Panc1 (cell line): ENCODE measurements around the gene MAPK8. TPM values are rescaled to one million over a fixed set of nuclear protein-coding genes. Genes with fewer than 3 reads are reported as not detected.

ENCODE experiments used
- ATAC-seq: fragments of 200-7000 bp; cut with Tn5 transposase; 2 replicates; pipeline ENCODE4 v1.9.1; 2020; ENCODE audit warnings: mild to moderate bottlenecking, moderate library complexity
- BruUV-seq: library from RNA; stranded (reverse); fragments of 400-500 nt; replicated peaks from 2 replicates; lab custom pipeline; 2021; lab: Mats Ljungman, UMichigan
- CTCF ChIA-PET: fragments of 300-600 bp; sonication (Branson Sonifier 250); formaldehyde crosslinking; loops from one replicate; lab custom pipeline; 2022; ENCODE audit warnings: antibody characterized with exemption; lab: Charles Lee
- POLR2A ChIA-PET: fragments of 300-600 bp; sonication (Branson Sonifier 250); formaldehyde crosslinking; loops from one replicate; lab custom pipeline; 2022; ENCODE audit warnings: antibody characterized with exemption; lab: Charles Lee
- DNase-seq: peaks from one replicate; pipeline ENCODE4 v3.0.0-alpha.2; 2010; ENCODE audit warnings: low read depth, low spot score
- H3K27ac ChIP-seq: 2 replicates; pipeline ENCODE4 v1.5.1; 2011; ENCODE audit warnings: mild to moderate bottlenecking, low read length, inconsistent platforms
- H3K27me3 ChIP-seq: fragments of 200-500 bp; sonication (Bioruptor generic); 2 replicates; pipeline ENCODE4 v1.6.0; 2014; ENCODE audit warnings: low read length, inconsistent platforms; ENCODE audit not compliant: control insufficient read depth, insufficient read depth
- H3K36me3 ChIP-seq: fragments of 200-500 bp; sonication (Bioruptor generic); 2 replicates; pipeline ENCODE4 v1.5.1; 2014; ENCODE audit warnings: inconsistent platforms, mild to moderate bottlenecking, low read length, moderate library complexity; ENCODE audit not compliant: control insufficient read depth, insufficient read depth
- H3K4me1 ChIP-seq: 2 replicates; pipeline ENCODE4 v1.5.1; 2011; ENCODE audit warnings: inconsistent platforms, mild to moderate bottlenecking, low read length, moderate library complexity; ENCODE audit not compliant: control insufficient read depth, insufficient read depth
- H3K4me3 ChIP-seq, 2 experiments: 2 replicates each; pipeline ENCODE4 v1.5.1; 2011 to 2012; ENCODE audit warnings: low read depth in 2 of 2, low read length in 2 of 2, mild to moderate bottlenecking in 2 of 2, inconsistent platforms in 1 of 2, moderate library complexity in 1 of 2
- H3K9me3 ChIP-seq: fragments of 200-500 bp; sonication (Bioruptor generic); 2 replicates; pipeline ENCODE4 v1.5.1; 2014; ENCODE audit warnings: low read depth, mild to moderate bottlenecking, inconsistent platforms, low read length, moderate library complexity; ENCODE audit not compliant: control insufficient read depth, insufficient read depth
- CTCF ChIP-seq: fragments of 450-650 bp; IDR thresholded peaks from 2 replicates; pipeline ENCODE4 v1.5.1; 2017; ENCODE audit warnings: mild to moderate bottlenecking
- POLR2AphosphoS5 ChIP-seq: IDR thresholded peaks from 2 replicates; pipeline ENCODE4 v1.6.1; 2012; ENCODE audit warnings: mild to moderate bottlenecking, low read depth, low read length, moderate library complexity
- REST ChIP-seq, 2 experiments: IDR thresholded peaks; 2 replicates each; pipeline ENCODE4 v1.6.1; 2011 to 2012; ENCODE audit warnings: low read depth in 2 of 2, control low read depth in 1 of 2, low read length in 1 of 2, mild to moderate bottlenecking in 1 of 2, moderate library complexity in 1 of 2; ENCODE audit not compliant: insufficient read depth in 1 of 2
- SIN3A ChIP-seq: IDR thresholded peaks from 2 replicates; pipeline ENCODE4 v1.6.1; 2012; ENCODE audit warnings: low read depth, mild to moderate bottlenecking, low read length, moderate library complexity, borderline replicate concordance; ENCODE audit not compliant: insufficient read depth
- TCF7L2 ChIP-seq: IDR thresholded peaks from 2 replicates; pipeline ENCODE4 v1.6.1; 2011; ENCODE audit warnings: mild to moderate bottlenecking, low read depth, low read length, inconsistent platforms
- in situ Hi-C: cut with HindIII; loops from 2 replicates; pipeline ENCODE4 v1.10.0; 2016; ENCODE audit warnings: low sequenced_read_pairs, low pct_unique_long_range_greater_than_20kb
- intact Hi-C: fragments of 100-400 bp; cut with micrococcal nuclease; formaldehyde crosslinking; loops from one replicate; pipeline ENCODE4 v1.10.0; 2022; ENCODE audit not compliant: unreplicated experiment
- total RNA-seq: library from RNA; stranded (reverse); gene quantifications from one replicate; pipeline ENCODE4 v1.2.1, GENCODE V29; 2021; ENCODE audit not compliant: unreplicated experiment

Gene MAPK8
- total RNA-seq, 1 experiment from 2014 or later = 66.6 TPM

- in situ Hi-C loops = no loop called here
- TF ChIP-seq TCF7L2 (no peak), SIN3A (no peak), POLR2AphosphoS5 (no peak), REST (IDR thresholded peaks at IDR 0.05; ENCODE audit: insufficient read depth in 1 of 2, low read depth in 2 of 2, low read length in 1 of 2) (no peak), CTCF (peak; percentile 80; the same call in 1 of the 2 replicates)
- no peaks in the 10 kb centered on the region for H3K36me3 ChIP-seq
- H3K27ac ChIP-seq = no peak overlapping the region
- intact Hi-C loops = loop anchor here (1.0 to 2.0 kb wide), 2 partner anchors 143 to 293 kb away; no protein-coding TSS in a partner anchor
- BruUV-seq = no TSS peak
- H3K4me1 ChIP-seq = peaks cover 15% of the 10 kb centered on the region; the same call in 1 of the 2 replicates
- no peaks in the 10 kb centered on the region for H3K9me3 ChIP-seq
- H3K4me3 ChIP-seq = no peak overlapping the region
- ChIA-PET POLR2A (no interaction called here), CTCF (interaction anchor here (0.6 to 2.7 kb wide), 6 partner anchors 81 to 301 kb away, joined by 3 to 9 read pairs (median 4); no protein-coding TSS in a partner anchor)
- DNase-seq (peak; percentile 62), ATAC-seq (peak; percentile 85)
- no peaks in the 10 kb centered on the region for H3K27me3 ChIP-seq
These were observed 57.3 kb downstream of the MAPK8 start for GRCh38 chr10:48363617-48364355.

GRCh38 chr10:48364659-48365405, 58.4 kb downstream of the MAPK8 start:
- no peaks in the 10 kb centered on the region for H3K9me3 ChIP-seq
- no peaks in the 10 kb centered on the region for H3K36me3 ChIP-seq
- no peak overlapping the region for H3K4me3 ChIP-seq
- ChIA-PET CTCF (interaction anchor here (2.7 kb wide), 1 partner anchor 142 kb away, joined by 9 read pairs; no protein-coding TSS in a partner anchor), POLR2A (no interaction called here)
- no peak for ATAC-seq
- intact Hi-C loops = no loop called here
- no peaks in the 10 kb centered on the region for H3K27me3 ChIP-seq
- DNase-seq = no peak
- TF ChIP-seq POLR2AphosphoS5 (no peak), TCF7L2 (no peak), CTCF (no peak), SIN3A (no peak), REST (IDR thresholded peaks at IDR 0.05; ENCODE audit: insufficient read depth in 1 of 2, low read depth in 2 of 2, low read length in 1 of 2) (no peak)
- no TSS peak for BruUV-seq
- H3K4me1 ChIP-seq = peaks cover 15% of the 10 kb centered on the region; the same call in 1 of the 2 replicates
- in situ Hi-C loops = no loop called here
- no peak overlapping the region; the same call in 1 of the 2 replicates for H3K27ac ChIP-seq
